GM12891 (cell line): ENCODE results near the gene RNF169.

Experiments used
- POLR2A ChIP-seq: IDR thresholded peaks from 2 replicates; pipeline ENCODE4 v1.6.1; 2011; ENCODE audit warnings: low read depth, low read length, control low read depth
- POLR2AphosphoS5 ChIP-seq: IDR thresholded peaks from 2 replicates; pipeline ENCODE4 v1.6.1; 2011; ENCODE audit warnings: low read depth, low read length, control low read depth
- POU2F2 ChIP-seq: IDR thresholded peaks from 2 replicates; pipeline ENCODE4 v1.6.1; 2011; ENCODE audit warnings: low read depth, mild to moderate bottlenecking, control low read depth, low read length, moderate library complexity
- SPI1 ChIP-seq: IDR thresholded peaks from 2 replicates; pipeline ENCODE4 v1.6.1; 2011; ENCODE audit warnings: low read depth, low read length, control low read depth
- TAF1 ChIP-seq: IDR thresholded peaks from 2 replicates; pipeline ENCODE4 v1.6.1; 2011; ENCODE audit warnings: low read depth, low read length, control low read depth

- TF ChIP-seq POLR2AphosphoS5, result no peak
- TF ChIP-seq TAF1, result no peak
- no peak for TF ChIP-seq POLR2A
- TF ChIP-seq SPI1, result no peak
- no peak for TF ChIP-seq POU2F2
Measured at GRCh38 chr11:74784234-74784633, 35.6 kb downstream of the RNF169 start.
